HepG2 (cell line): ENCODE results near the gene RHBDL1. TPM values are rescaled to one million over a fixed set of nuclear protein-coding genes. Genes with fewer than 3 reads are reported as not detected.
A peak's percentile ranks its signal among the peaks of the same experiment; 100 is the strongest.

Source experiments
- BATF2 ChIP-seq: sonication (generic); formaldehyde crosslinking; IDR thresholded peaks from 2 replicates; pipeline ENCODE4 v1.8.0; 2022; ENCODE audit warnings: mild to moderate bottlenecking, missing genetic modification reagents, moderate library complexity
- HIVEP1 ChIP-seq: sonication (generic); formaldehyde crosslinking; IDR thresholded peaks from 2 replicates; pipeline ENCODE4 v1.4.0; 2020; ENCODE audit warnings: mild to moderate bottlenecking, missing genetic modification reagents
- MIER3 ChIP-seq: IDR thresholded peaks from 2 replicates; pipeline ENCODE4 v1.6.1; 2016; ENCODE audit warnings: missing compliant biosample characterization, borderline replicate concordance
- SKIL ChIP-seq: sonication (generic); formaldehyde crosslinking; IDR thresholded peaks from 2 replicates; pipeline ENCODE4 v1.8.0; 2022; ENCODE audit warnings: missing genetic modification reagents, mild to moderate bottlenecking, moderate library complexity, borderline replicate concordance
- SNAPC5 ChIP-seq: sonication (generic); formaldehyde crosslinking; IDR thresholded peaks from 2 replicates; pipeline ENCODE4 v1.8.1; 2023; ENCODE audit warnings: mild to moderate bottlenecking, missing genetic modification reagents, borderline replicate concordance
- SRSF1 ChIP-seq: fragments of 200-400 bp; formaldehyde crosslinking; optimal IDR thresholded peaks from 2 replicates; pipeline ENCODE3; 2017; ENCODE audit warnings: mild to moderate bottlenecking, low read depth, low read length, moderate library complexity
- ZFP91 ChIP-seq: sonication (generic); formaldehyde crosslinking; IDR thresholded peaks from 2 replicates; pipeline ENCODE4 v1.9.0; 2022; ENCODE audit warnings: missing genetic modification reagents, mild to moderate bottlenecking, borderline replicate concordance
- ZKSCAN5 ChIP-seq: sonication (generic); formaldehyde crosslinking; IDR thresholded peaks from 2 replicates; pipeline ENCODE4 v1.5.1; 2020; ENCODE audit warnings: mild to moderate bottlenecking, missing genetic modification reagents
- ZNF574 ChIP-seq: sonication (generic); formaldehyde crosslinking; IDR thresholded peaks from 2 replicates; pipeline ENCODE4 v1.4.0; 2020; ENCODE audit warnings: missing genetic modification reagents
- ZNF577 ChIP-seq: sonication (generic); formaldehyde crosslinking; IDR thresholded peaks from 2 replicates; pipeline ENCODE4 v1.4.0; 2020; ENCODE audit warnings: mild to moderate bottlenecking, low read depth, missing genetic modification reagents, borderline replicate concordance
- ZNF674 ChIP-seq: sonication (generic); formaldehyde crosslinking; IDR thresholded peaks from 2 replicates; pipeline ENCODE4 v1.5.0; 2020; ENCODE audit warnings: low read depth, mild to moderate bottlenecking, missing genetic modification reagents
- polyA plus RNA-seq, 8 experiments: library from polyadenylated mRNA; depleted of rRNA in 3 of 8; stranded (reverse) in 7 of 8; unstranded in 1 of 8; fragments of >200 nt; fragmentation: Illumina TruSeq in 4 of 8; extraction: Trizol in 4 of 8; gene quantifications; 2 replicates each; pipeline versions ENCODE4 v1.2.1 to v1.2.3, GENCODE V29; 2011 to 2016; ENCODE audit warnings: low read depth in 4 of 8, missing spikeins in 1 of 8, mixed read lengths in 1 of 8; ENCODE audit not compliant: insufficient read depth in 1 of 8
- total RNA-seq, 5 experiments: library from RNA; depleted of rRNA; stranded (reverse); fragments of >200 nt; fragmentation: Illumina TruSeq; extraction: Trizol; gene quantifications; 2 replicates each; pipeline ENCODE4 v1.2.3, GENCODE V29; 2016; ENCODE audit warnings: low read depth in 1 of 5
- TF ChIP-seq, protein P1 (sequence below): IDR thresholded peaks from 2 replicates; pipeline ENCODE4 v1.6.1; 2016; ENCODE audit warnings: low read depth
- TF ChIP-seq, protein P2 (sequence below): sonication (generic); formaldehyde crosslinking; IDR thresholded peaks from 2 replicates; pipeline ENCODE4 v1.4.0; 2020; ENCODE audit warnings: missing genetic modification reagents, borderline replicate concordance

The RHBDL1 gene
- total and polyA plus RNA-seq, 2 of the 13 experiments (the other 11 are each of a cell fraction or from before 2014, with no cell fraction given) = 1.8 to 3.8 TPM

DNA sequence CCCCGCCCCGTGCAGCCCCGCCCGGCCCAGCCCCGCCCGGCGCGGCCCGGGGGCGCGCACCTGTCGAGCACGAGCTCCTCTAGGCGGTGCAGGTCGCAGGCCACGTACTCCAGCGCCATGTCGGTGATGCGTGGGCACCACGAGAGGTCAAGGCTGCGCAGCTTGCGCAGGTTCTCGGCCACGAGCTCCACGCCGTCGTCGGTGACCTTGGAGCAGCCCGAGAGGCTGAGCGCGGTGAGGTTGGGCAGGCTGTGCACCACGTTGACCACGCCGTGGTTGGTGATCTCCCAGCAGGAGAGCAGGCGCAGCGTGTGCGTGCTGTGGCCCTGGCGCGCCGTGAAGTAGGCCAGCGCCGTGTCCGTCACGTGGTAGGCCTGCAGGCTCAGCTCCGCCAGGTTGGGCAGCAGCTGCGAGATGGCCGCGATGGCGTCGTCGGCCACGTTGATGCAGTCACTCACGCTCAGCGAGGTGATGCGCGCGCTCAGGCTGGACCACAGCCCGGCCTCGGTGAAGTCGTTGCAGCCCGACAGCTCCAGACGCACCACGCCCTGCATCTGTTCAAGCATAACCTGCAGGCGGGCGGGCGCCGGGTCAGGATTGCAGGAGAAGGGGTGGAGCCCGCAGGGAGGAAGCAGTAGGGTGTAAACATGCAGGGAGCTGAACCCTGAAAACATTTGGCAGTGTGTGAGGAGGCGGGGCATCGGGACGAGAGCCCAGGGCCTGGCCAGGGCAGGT is 20.1 kb downstream of the RHBDL1 start (continued):
- TF ChIP-seq ZNF574 (CRISPR knock-in tag) (peak; percentile 62; the same call in 1 of the 2 replicates), BATF2 (CRISPR knock-in tag) (peak; percentile 87), SRSF1 (no peak), SKIL (CRISPR knock-in tag) (peak; percentile 63), HIVEP1 (CRISPR knock-in tag) (no peak), ZKSCAN5 (CRISPR knock-in tag) (no peak), ZNF577 (CRISPR knock-in tag) (no peak), MIER3 (CRISPR knock-in tag) (no peak), ZNF674 (CRISPR knock-in tag) (no peak), ZFP91 (CRISPR knock-in tag) (peak; percentile 73), SNAPC5 (CRISPR knock-in tag) (no peak)
- TF ChIP-seq, protein P1, sequence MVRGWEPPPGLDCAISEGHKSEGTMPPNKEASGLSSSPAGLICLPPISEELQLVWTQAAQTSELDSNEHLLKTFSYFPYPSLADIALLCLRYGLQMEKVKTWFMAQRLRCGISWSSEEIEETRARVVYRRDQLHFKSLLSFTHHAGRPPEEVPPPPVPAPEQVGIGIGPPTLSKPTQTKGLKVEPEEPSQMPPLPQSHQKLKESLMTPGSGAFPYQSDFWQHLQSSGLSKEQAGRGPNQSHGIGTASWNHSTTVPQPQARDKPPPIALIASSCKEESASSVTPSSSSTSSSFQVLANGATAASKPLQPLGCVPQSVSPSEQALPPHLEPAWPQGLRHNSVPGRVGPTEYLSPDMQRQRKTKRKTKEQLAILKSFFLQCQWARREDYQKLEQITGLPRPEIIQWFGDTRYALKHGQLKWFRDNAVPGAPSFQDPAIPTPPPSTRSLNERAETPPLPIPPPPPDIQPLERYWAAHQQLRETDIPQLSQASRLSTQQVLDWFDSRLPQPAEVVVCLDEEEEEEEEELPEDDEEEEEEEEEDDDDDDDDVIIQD (CRISPR knock-in tag) = no peak
- TF ChIP-seq, protein P2, sequence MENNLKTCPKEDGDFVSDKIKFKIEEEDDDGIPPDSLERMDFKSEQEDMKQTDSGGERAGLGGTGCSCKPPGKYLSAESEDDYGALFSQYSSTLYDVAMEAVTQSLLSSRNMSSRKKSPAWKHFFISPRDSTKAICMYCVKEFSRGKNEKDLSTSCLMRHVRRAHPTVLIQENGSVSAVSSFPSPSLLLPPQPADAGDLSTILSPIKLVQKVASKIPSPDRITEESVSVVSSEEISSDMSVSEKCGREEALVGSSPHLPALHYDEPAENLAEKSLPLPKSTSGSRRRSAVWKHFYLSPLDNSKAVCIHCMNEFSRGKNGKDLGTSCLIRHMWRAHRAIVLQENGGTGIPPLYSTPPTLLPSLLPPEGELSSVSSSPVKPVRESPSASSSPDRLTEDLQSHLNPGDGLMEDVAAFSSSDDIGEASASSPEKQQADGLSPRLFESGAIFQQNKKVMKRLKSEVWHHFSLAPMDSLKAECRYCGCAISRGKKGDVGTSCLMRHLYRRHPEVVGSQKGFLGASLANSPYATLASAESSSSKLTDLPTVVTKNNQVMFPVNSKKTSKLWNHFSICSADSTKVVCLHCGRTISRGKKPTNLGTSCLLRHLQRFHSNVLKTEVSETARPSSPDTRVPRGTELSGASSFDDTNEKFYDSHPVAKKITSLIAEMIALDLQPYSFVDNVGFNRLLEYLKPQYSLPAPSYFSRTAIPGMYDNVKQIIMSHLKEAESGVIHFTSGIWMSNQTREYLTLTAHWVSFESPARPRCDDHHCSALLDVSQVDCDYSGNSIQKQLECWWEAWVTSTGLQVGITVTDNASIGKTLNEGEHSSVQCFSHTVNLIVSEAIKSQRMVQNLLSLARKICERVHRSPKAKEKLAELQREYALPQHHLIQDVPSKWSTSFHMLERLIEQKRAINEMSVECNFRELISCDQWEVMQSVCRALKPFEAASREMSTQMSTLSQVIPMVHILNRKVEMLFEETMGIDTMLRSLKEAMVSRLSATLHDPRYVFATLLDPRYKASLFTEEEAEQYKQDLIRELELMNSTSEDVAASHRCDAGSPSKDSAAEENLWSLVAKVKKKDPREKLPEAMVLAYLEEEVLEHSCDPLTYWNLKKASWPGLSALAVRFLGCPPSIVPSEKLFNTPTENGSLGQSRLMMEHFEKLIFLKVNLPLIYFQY (CRISPR knock-in tag) = no peak; the same call in 1 of the 2 replicates
